ENCODE measurements around the gene NSMCE1. TPM values are rescaled to one million over a fixed set of nuclear protein-coding genes. Genes with fewer than 3 reads are reported as not detected.

Gene NSMCE1
- total RNA-seq, 1 experiment from 2014 or later = 106 TPM

DNA sequence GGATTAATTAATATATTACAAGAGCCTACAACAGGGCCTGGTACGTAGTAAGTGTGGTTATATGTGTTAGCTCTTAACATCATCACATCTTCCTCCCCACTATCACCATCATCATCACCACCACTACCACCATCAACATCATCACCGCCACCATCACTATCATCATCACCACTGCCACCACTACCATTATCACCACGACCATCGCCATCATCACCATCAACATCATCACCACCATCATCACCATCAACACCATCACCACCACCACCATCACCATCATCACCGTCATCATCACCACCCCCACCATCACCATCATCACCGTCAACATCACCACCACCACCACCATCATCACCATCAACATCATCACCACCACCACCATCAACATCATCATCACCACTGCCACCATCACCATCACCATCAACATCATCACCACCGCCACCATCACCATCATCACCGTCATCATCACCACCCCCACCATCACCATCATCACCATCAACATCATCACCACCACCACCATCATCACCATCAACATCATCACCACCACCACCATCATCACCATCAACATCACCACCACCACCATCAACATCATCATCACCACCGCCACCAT lies 37.4 kb upstream of the NSMCE1 start:
- no peak overlapping the region for H3K4me3 Mint-ChIP-seq (ENCODE audit: unreplicated experiment)
- TF ChIP-seq, protein P1, sequence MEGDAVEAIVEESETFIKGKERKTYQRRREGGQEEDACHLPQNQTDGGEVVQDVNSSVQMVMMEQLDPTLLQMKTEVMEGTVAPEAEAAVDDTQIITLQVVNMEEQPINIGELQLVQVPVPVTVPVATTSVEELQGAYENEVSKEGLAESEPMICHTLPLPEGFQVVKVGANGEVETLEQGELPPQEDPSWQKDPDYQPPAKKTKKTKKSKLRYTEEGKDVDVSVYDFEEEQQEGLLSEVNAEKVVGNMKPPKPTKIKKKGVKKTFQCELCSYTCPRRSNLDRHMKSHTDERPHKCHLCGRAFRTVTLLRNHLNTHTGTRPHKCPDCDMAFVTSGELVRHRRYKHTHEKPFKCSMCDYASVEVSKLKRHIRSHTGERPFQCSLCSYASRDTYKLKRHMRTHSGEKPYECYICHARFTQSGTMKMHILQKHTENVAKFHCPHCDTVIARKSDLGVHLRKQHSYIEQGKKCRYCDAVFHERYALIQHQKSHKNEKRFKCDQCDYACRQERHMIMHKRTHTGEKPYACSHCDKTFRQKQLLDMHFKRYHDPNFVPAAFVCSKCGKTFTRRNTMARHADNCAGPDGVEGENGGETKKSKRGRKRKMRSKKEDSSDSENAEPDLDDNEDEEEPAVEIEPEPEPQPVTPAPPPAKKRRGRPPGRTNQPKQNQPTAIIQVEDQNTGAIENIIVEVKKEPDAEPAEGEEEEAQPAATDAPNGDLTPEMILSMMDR (IDR thresholded peaks at IDR 0.05; ENCODE audit: unreplicated experiment) = no peak
- no peak overlapping the region for H3K27ac Mint-ChIP-seq (ENCODE audit: low read depth, unreplicated experiment)
- CTCF ChIA-PET = interaction anchor here (0.6 to 1.2 kb wide), 2 partner anchors 70 to 82 kb away, joined by 3 to 6 read pairs; no protein-coding TSS in a partner anchor
- no peaks in the 10 kb centered on the region for H3K36me3 Mint-ChIP-seq (ENCODE audit: insufficient read depth, unreplicated experiment)
- POLR2A ChIA-PET = interaction anchor here (0.7 to 0.9 kb wide), 2 partner anchors 10 to 13 kb away, joined by 3 read pairs; no protein-coding TSS in a partner anchor
- H3K9me3 Mint-ChIP-seq (ENCODE audit: unreplicated experiment) = peaks cover 14% of the 10 kb centered on the region
- DNase-seq (ENCODE audit: unreplicated experiment) = no peak
- BruUV-seq (replicated peaks) = no TSS peak
- peaks cover 17% of the 10 kb centered on the region for H3K4me1 Mint-ChIP-seq (ENCODE audit: insufficient read depth, unreplicated experiment)
- H3K27me3 Mint-ChIP-seq (ENCODE audit: insufficient read depth, unreplicated experiment) = no peaks in the 10 kb centered on the region
- intact Hi-C loops (cut with micrococcal nuclease) = no loop called here

DNA sequence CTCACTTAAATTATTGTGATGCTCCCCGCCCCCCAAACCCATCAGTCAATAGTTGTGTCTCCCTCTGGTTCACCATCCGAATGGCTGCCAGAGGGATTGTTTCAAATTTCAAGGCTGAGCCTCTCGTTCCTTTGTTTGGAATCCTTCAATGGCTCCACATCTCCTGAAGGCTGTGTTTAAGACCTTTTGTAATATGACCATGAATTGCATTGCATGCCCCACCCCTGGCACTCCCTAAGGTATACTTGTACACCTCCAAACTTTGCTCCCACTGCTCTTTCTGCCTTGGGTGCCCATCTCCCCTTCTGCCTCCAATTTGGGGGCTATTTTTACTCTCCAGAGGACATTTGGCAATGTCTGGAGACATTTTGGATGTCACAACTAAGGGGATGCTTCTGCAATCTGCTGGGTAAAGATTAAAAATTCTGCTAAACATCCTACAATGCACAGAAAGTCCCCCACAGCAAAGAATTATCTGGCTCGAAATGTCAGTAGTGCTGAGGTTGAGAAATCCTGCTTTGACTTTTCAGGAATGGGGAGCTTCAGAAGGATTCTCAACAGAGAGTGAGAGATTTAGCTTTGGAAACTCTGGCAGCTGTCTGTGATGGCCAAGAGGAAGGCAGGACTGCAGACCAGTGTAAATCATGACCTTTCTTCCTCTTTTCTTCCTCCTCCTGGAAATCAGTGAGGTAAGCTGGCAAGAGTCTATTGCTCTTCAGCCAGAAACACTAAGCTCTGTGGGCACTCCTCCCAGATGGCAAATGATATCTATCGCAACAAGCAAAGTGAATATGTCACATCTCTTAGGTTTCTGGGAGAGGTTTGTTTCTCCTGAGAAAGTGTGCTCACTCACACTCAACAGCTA lies 36.5 kb upstream of the NSMCE1 start:
- peaks cover 17% of the 10 kb centered on the region for H3K4me1 Mint-ChIP-seq (ENCODE audit: insufficient read depth, unreplicated experiment)
- POLR2A ChIA-PET = interaction anchor here (0.7 to 0.9 kb wide), 2 partner anchors 11 to 14 kb away, joined by 3 read pairs; no protein-coding TSS in a partner anchor
- no peak for DNase-seq (ENCODE audit: unreplicated experiment)
- no peaks in the 10 kb centered on the region for H3K27me3 Mint-ChIP-seq (ENCODE audit: insufficient read depth, unreplicated experiment)
- TF ChIP-seq, protein P1 (IDR thresholded peaks at IDR 0.05; ENCODE audit: unreplicated experiment) = no peak
- CTCF ChIA-PET = interaction anchor here (0.6 to 1.2 kb wide), 2 partner anchors 69 to 81 kb away, joined by 3 to 6 read pairs; no protein-coding TSS in a partner anchor
- no peaks in the 10 kb centered on the region for H3K36me3 Mint-ChIP-seq (ENCODE audit: insufficient read depth, unreplicated experiment)
- H3K4me3 Mint-ChIP-seq (ENCODE audit: unreplicated experiment) = no peak overlapping the region
- intact Hi-C loops (cut with micrococcal nuclease) = no loop called here
- peak overlapping the region; percentile 27 for H3K27ac Mint-ChIP-seq (ENCODE audit: low read depth, unreplicated experiment)
- BruUV-seq (replicated peaks) = no TSS peak
- H3K9me3 Mint-ChIP-seq (ENCODE audit: unreplicated experiment) = peaks cover 14% of the 10 kb centered on the region

DNA sequence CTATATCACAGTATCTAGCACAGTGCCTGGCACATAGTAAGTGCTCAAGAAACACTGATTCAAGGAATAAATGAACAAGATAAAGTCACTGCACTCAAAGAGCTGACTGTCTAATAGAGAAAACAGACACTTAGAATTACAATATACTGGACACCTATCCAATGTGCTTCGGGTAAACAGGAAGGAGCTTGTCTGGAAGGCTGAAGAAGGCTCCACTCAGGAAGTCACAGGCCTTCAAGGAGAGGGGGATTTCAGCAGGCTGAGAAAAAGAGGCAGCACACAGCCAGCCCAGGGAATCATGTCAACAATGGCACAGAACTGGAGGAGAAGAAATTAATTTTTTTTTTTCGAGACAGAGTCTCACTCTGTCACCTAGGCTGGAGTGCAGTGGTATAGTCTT lies 35.5 kb upstream of the NSMCE1 start:
- no peak for DNase-seq (ENCODE audit: unreplicated experiment)
- BruUV-seq (replicated peaks) = no TSS peak
- ChIA-PET POLR2A (no interaction called here), CTCF (interaction anchor here (0.6 to 1.0 kb wide), 3 partner anchors 63 to 237 kb away, joined by 3 read pairs; partner anchors contain the start of gene C16orf82)
- H3K9me3 Mint-ChIP-seq (ENCODE audit: unreplicated experiment) = peaks cover 14% of the 10 kb centered on the region
- no peaks in the 10 kb centered on the region for H3K36me3 Mint-ChIP-seq (ENCODE audit: insufficient read depth, unreplicated experiment)
- H3K4me3 Mint-ChIP-seq (ENCODE audit: unreplicated experiment) = no peak overlapping the region
- H3K27ac Mint-ChIP-seq (ENCODE audit: low read depth, unreplicated experiment) = no peak overlapping the region
- peaks cover 17% of the 10 kb centered on the region for H3K4me1 Mint-ChIP-seq (ENCODE audit: insufficient read depth, unreplicated experiment)
- TF ChIP-seq, protein P1 (IDR thresholded peaks at IDR 0.05; ENCODE audit: unreplicated experiment) = no peak
- no peaks in the 10 kb centered on the region for H3K27me3 Mint-ChIP-seq (ENCODE audit: insufficient read depth, unreplicated experiment)
- intact Hi-C loops (cut with micrococcal nuclease) = no loop called here

All from MCF 10A (cell line).